Gastroesophageal sphincter (tissue), 3 donors: Measurements from ENCODE around the gene PRDM12.

ENCODE experiments used
- CTCF ChIP-seq, 4 experiments: fragments of 200-600 bp in 2 of 4; fragments of 450-650 bp in 2 of 4; sonication (generic) in 1 of 4; IDR thresholded peaks; one replicate each; pipeline ENCODE4 v1.5.1; 2017 to 2019; ENCODE audit warnings: antibody characterized with exemption in 4 of 4, mild to moderate bottlenecking in 2 of 4, moderate library complexity in 2 of 4
- POLR2A ChIP-seq, 2 donors: fragments of 450-650 bp; IDR thresholded peaks; one replicate each; pipeline ENCODE4 v1.6.1; 2017; ENCODE audit warnings: antibody characterized with exemption in 2 of 2, mild to moderate bottlenecking in 2 of 2, moderate library complexity in 1 of 2
- POLR2AphosphoS5 ChIP-seq: sonication (generic); formaldehyde crosslinking; IDR thresholded peaks from one replicate; pipeline ENCODE4 v1.6.1; 2017; ENCODE audit warnings: antibody characterized with exemption

GRCh38 chr9:130639124-130639765 lies 25.1 kb upstream of the PRDM12 start:
- TF ChIP-seq POLR2A (IDR thresholded peaks at IDR 0.05): no peak
- no peak for TF ChIP-seq CTCF (IDR thresholded peaks at IDR 0.05)
- no peak for TF ChIP-seq POLR2AphosphoS5
